ENCODE measurements around the gene TMX2.

DNA sequence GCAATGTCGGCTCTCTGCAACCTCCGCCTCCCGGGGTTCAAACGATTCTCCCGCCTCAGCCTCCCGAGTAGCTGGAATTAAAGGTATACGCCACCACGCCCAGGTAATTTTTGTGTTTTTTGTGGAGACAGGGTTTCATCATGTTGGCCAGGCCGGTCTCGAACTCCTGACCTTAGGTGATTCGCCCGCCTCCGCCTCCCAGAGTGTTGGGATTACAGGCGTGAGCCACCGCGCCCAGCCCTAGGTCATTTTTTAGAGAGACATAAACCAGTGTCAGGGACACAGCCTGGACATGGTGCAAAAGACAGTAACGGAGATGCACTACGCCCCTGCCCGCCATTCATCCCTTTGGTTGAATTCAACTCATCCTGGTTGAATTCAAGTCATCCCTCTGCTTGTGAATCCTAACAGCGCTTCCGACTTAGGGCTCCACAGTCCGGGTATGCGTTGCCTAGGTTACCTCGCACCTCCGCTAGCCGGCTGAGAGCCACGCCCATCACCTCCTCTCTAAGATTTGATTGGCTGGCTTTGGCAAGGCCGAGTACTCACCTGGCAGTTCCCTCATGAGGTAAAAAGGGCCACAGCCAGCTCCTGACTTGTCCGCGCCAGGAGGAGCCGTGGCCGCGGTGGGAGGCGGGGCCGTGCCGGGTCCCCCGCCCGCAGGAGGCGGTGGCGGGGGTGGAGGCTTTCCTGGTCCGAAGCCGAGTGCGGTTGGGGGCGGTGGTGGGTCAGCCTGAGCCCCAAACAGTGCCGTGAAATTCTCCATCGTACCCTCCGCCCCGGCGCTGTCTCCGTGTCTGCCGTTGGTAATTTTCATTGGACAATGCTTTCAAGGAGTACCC, 758 bp upstream of the TMX2 start, which contains the start of gene MED19:
- TF ChIP-seq POLR2A (IDR thresholded peaks at IDR 0.05; ENCODE audit: low read depth, low read length) (no peak; the same call in 1 of the 2 replicates), POLR2AphosphoS5 (IDR thresholded peaks at IDR 0.05; ENCODE audit: low read depth, low read length) (no peak), TAF1 (IDR thresholded peaks at IDR 0.05; ENCODE audit: borderline replicate concordance, low read depth, low read length) (0 out of 2 replicates have a peak, but pooled peaks have one; percentile 17)

All from GM12892 (cell line).